CD4-positive, alpha-beta T cell (primary cell): Measurements from ENCODE around the gene ERH. TPM values are rescaled to one million over a fixed set of nuclear protein-coding genes. Genes with fewer than 3 reads are reported as not detected.

Experiments used
- ATAC-seq: fragments of 200-7000 bp; cut with Tn5 transposase; one replicate; pipeline ENCODE4 v1.10.0; 2022; ENCODE audit warnings: mild to moderate bottlenecking; ENCODE audit not compliant: poor library complexity
- CTCF ChIA-PET: fragments of 350-600 bp; sonication (Branson Sonifier 250); formaldehyde crosslinking; loops from one replicate; lab custom pipeline; 2021; ENCODE audit warnings: antibody characterized with exemption, inconsistent platforms; lab: Charles Lee
- POLR2A ChIA-PET: fragments of 350-600 bp; sonication (Branson Sonifier 250); formaldehyde crosslinking; loops from one replicate; lab custom pipeline; 2021; ENCODE audit warnings: antibody characterized with exemption, inconsistent platforms; lab: Charles Lee
- DNase-seq, 14 experiments: peaks; one replicate each; pipeline ENCODE4 v3.0.0-alpha.2; 2013 to 2020; ENCODE audit warnings: mixed read lengths in 2 of 14
- H3K27ac ChIP-seq, 2 donors: one replicate each; pipeline versions ENCODE4 v1.5.1 to v1.7.0; 2013; ENCODE audit warnings: low read length in 2 of 2, low read depth in 1 of 2, mild to moderate bottlenecking in 1 of 2
- H3K27me3 ChIP-seq, 2 experiments: 1 replicate in 1 of 2; 2 replicates in 1 of 2; pipeline versions ENCODE4 v1.6.1 to v1.7.0; 2013; ENCODE audit warnings: low read length in 2 of 2, control low read depth in 1 of 2, mild to moderate bottlenecking in 1 of 2, moderate library complexity in 1 of 2; ENCODE audit not compliant: insufficient read depth in 2 of 2, control insufficient read depth in 1 of 2
- H3K36me3 ChIP-seq: one replicate; pipeline ENCODE4 v1.6.1; 2013; ENCODE audit warnings: low read length, control low read depth; ENCODE audit not compliant: insufficient read depth
- H3K4me1 ChIP-seq: one replicate; pipeline ENCODE4 v1.6.1; 2013; ENCODE audit warnings: low read length, control low read depth; ENCODE audit not compliant: insufficient read depth
- H3K4me3 ChIP-seq: one replicate; pipeline ENCODE4 v1.5.1; 2013; ENCODE audit warnings: mild to moderate bottlenecking, low read length, moderate library complexity
- H3K9me3 ChIP-seq, 2 experiments: 1 replicate in 1 of 2; 2 replicates in 1 of 2; pipeline versions ENCODE4 v1.6.1 to v1.7.0; 2013; ENCODE audit warnings: low read length in 2 of 2, mild to moderate bottlenecking in 2 of 2, control low read depth in 1 of 2, moderate library complexity in 1 of 2; ENCODE audit not compliant: control insufficient read depth in 1 of 2, insufficient read depth in 1 of 2
- H3K27ac Mint-ChIP-seq: one replicate; pipeline ENCODE4 v1.8.0; 2020; ENCODE audit warnings: mixed read lengths
- H3K27me3 Mint-ChIP-seq: one replicate; pipeline ENCODE4 v1.8.0; 2021; ENCODE audit warnings: mixed read lengths
- H3K36me3 Mint-ChIP-seq: one replicate; pipeline ENCODE4 v1.8.0; 2021; ENCODE audit warnings: low read depth, mixed read lengths
- H3K4me1 Mint-ChIP-seq: one replicate; pipeline ENCODE4 v1.8.0; 2021; ENCODE audit warnings: low read depth, mixed read lengths
- H3K4me3 Mint-ChIP-seq: one replicate; pipeline ENCODE4 v1.8.0; 2020; ENCODE audit warnings: mild to moderate bottlenecking, mixed read lengths
- H3K9me3 Mint-ChIP-seq: one replicate; pipeline ENCODE4 v1.8.0; 2020; ENCODE audit warnings: mixed read lengths
- intact Hi-C, 2 experiments: fragments of 100-400 bp; cut with DNase I in 1 of 2; cut with micrococcal nuclease in 1 of 2; formaldehyde crosslinking; loops; one replicate each; pipeline versions ENCODE4 v1.15.1 to v1.9.0; 2023 to 2025; cut with DNase I, micrococcal nuclease
- total RNA-seq, 174 experiments: library from RNA in 2 of 174; stranded (reverse) in 2 of 174; gene quantifications; one replicate each; pipeline ENCODE4 v1.2.3 and lab custom pipeline; 2021 to 2026
- TF ChIP-seq, protein P1 (sequence below): fragments of 200-600 bp; IDR thresholded peaks from one replicate; pipeline ENCODE4 v1.8.0; 2022; ENCODE audit warnings: antibody characterized with exemption, mild to moderate bottlenecking

Gene ERH
- total RNA-seq, 2 experiments from 2014 or later = 87.0 to 96.3 TPM

DNA sequence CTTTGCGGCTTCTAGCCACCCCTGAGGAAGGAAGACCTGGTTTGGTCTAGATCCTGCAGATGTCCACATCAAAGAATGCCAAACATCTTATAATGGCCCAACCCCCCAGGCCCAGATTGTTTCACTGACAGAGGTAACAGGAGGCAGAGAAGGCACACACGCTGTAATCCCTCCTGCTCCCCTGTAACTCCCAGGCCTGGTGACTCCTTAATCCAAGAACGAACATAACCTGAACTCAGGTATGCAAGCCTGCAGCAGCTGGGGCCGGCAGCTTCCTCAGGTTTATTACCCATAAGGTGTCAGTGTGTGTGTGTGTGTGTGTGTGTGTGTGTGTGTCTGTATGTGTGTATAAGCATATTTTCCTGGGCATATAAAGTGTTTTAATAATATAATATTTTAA lies 52.7 kb downstream of the ERH start:
- H3K4me1 ChIP-seq = no peaks in the 10 kb centered on the region
- Mint-ChIP-seq H3K4me3 (no peak overlapping the region), H3K4me1 (no peaks in the 10 kb centered on the region), H3K36me3 (no peaks in the 10 kb centered on the region), H3K27me3 (peaks cover 23% of the 10 kb centered on the region), H3K9me3 (no peaks in the 10 kb centered on the region), H3K27ac (no peak overlapping the region)
- no peak overlapping the region for H3K27ac ChIP-seq
- ChIA-PET CTCF (no interaction called here), POLR2A (no interaction called here)
- intact Hi-C loops = no loop called here
- peaks cover 0 to 8% of the 10 kb centered on the region in 2 experiments for H3K27me3 ChIP-seq
- peaks cover 0 to 4% of the 10 kb centered on the region in 2 experiments for H3K9me3 ChIP-seq
- no peak overlapping the region for H3K4me3 ChIP-seq
- ATAC-seq = no peak
- no peaks in the 10 kb centered on the region for H3K36me3 ChIP-seq
- TF ChIP-seq, protein P1, sequence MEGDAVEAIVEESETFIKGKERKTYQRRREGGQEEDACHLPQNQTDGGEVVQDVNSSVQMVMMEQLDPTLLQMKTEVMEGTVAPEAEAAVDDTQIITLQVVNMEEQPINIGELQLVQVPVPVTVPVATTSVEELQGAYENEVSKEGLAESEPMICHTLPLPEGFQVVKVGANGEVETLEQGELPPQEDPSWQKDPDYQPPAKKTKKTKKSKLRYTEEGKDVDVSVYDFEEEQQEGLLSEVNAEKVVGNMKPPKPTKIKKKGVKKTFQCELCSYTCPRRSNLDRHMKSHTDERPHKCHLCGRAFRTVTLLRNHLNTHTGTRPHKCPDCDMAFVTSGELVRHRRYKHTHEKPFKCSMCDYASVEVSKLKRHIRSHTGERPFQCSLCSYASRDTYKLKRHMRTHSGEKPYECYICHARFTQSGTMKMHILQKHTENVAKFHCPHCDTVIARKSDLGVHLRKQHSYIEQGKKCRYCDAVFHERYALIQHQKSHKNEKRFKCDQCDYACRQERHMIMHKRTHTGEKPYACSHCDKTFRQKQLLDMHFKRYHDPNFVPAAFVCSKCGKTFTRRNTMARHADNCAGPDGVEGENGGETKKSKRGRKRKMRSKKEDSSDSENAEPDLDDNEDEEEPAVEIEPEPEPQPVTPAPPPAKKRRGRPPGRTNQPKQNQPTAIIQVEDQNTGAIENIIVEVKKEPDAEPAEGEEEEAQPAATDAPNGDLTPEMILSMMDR = no peak
- no peak for DNase-seq

DNA sequence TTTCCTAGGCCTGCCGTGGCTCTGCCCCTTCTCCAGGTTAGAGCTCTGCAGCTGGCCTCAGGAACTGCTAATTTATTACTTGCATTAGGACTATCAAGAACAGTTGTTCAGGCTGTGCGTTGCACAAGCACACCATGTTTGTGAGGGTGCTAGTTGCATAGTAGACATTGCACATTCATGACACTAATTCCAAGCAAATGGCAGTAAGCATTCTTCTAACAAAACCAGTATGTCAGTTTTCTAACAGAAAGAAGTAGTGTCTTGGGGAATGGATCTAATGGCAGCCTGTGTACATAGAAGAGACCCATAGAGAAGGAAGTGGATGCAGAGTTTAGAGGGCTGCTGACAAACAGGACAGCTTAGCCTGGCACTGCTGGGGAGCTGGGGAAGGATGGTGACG lies 53.9 kb downstream of the ERH start:
- ChIA-PET POLR2A (no interaction called here), CTCF (no interaction called here)
- intact Hi-C loops = no loop called here
- TF ChIP-seq, protein P1 = no peak
- H3K36me3 ChIP-seq = no peaks in the 10 kb centered on the region
- no peak overlapping the region for H3K27ac ChIP-seq
- no peak for DNase-seq
- Mint-ChIP-seq H3K36me3 (no peaks in the 10 kb centered on the region), H3K4me1 (no peaks in the 10 kb centered on the region), H3K9me3 (no peaks in the 10 kb centered on the region), H3K27me3 (peaks cover 29% of the 10 kb centered on the region), H3K4me3 (no peak overlapping the region), H3K27ac (no peak overlapping the region)
- H3K4me3 ChIP-seq = no peak overlapping the region
- no peak for ATAC-seq
- H3K4me1 ChIP-seq = no peaks in the 10 kb centered on the region
- peaks cover 0 to 11% of the 10 kb centered on the region in 2 experiments for H3K27me3 ChIP-seq
- H3K9me3 ChIP-seq = peaks cover 0 to 4% of the 10 kb centered on the region in 2 experiments

DNA sequence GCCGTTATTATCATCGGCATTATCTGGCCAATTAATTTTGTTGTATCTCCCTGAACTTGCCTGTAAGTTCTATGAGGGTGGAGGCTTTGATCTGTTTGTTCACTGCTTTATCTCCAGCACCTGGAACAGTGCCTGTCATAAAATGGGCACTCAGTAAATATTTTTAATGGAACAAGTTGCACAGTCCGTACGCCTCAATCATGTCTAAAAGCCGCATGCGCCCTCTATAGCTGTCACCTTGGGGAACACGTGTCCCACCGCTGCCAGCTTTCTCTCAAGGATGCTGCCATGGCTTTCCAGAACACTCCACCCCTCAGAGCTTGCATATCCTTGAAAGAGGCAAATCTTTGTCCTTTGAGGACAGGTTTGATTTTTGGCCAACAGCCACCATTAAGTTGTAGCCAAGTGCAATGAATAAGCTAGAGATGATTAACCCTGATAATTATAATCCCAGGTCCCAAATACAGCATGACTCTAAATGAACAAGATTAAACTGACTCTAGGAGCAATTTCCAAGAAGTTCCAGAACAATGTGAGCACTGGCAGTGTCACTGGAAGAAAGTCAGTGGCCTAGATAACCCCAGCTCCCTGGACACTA lies 55.1 kb downstream of the ERH start:
- ATAC-seq = no peak
- no peaks in the 10 kb centered on the region for H3K36me3 Mint-ChIP-seq
- Histone ChIP-seq H3K4me3 (no peak overlapping the region), H3K36me3 (no peaks in the 10 kb centered on the region), H3K9me3 (peaks cover 0 to 4% of the 10 kb centered on the region in 2 experiments), H3K27ac (no peak overlapping the region), H3K4me1 (no peaks in the 10 kb centered on the region), H3K27me3 (peaks cover 0 to 14% of the 10 kb centered on the region in 2 experiments)
- H3K4me3 Mint-ChIP-seq = no peak overlapping the region
- no peaks in the 10 kb centered on the region for H3K4me1 Mint-ChIP-seq
- peaks cover 29% of the 10 kb centered on the region for H3K27me3 Mint-ChIP-seq
- intact Hi-C loops = no loop called here
- H3K27ac Mint-ChIP-seq = no peak overlapping the region
- DNase-seq = no peak
- POLR2A ChIA-PET = no interaction called here
- H3K9me3 Mint-ChIP-seq = no peaks in the 10 kb centered on the region
- CTCF ChIA-PET = no interaction called here
- TF ChIP-seq, protein P1 = no peak
